GM19397 (cell line): ENCODE data around the gene MRPL52.
"Not testable (repeated sequence)": the region's sequence is repeated elsewhere in the genome, so short reads cannot be mapped to it uniquely, and the experiment has no call there.

Source experiments
- ATAC-seq: cut with Tn5 transposase; IDR thresholded peaks from one replicate; pipeline ENCODE4 v1.9.1; 2021; ENCODE audit warnings: mild to moderate bottlenecking, moderate library complexity; ENCODE audit not compliant: unreplicated experiment

Gene MRPL52

GRCh38 chr14:22837750-22838538 is 8.3 kb downstream of the MRPL52 start:
- ATAC-seq = no peak

GRCh38 chr14:22838631-22839041 is 8.9 kb downstream of the MRPL52 start:
- ATAC-seq = no peak

- ATAC-seq = no peak
Measured at GRCh38 chr14:22839159-22839779, 9.6 kb downstream of the MRPL52 start.

- ATAC-seq = no peak
Measured at GRCh38 chr14:22841311-22841710, 11.6 kb downstream of the MRPL52 start.

- no peak for ATAC-seq
Measured at GRCh38 chr14:22841769-22842168, 12.1 kb downstream of the MRPL52 start.

GRCh38 chr14:22842211-22843122 is 12.8 kb downstream of the MRPL52 start:
- no peak for ATAC-seq

GRCh38 chr14:22843123-22843925 is 13.6 kb downstream of the MRPL52 start:
- ATAC-seq = no peak

- no peak for ATAC-seq
Measured at GRCh38 chr14:22844221-22845102, 14.8 kb downstream of the MRPL52 start.

- ATAC-seq = no peak
Measured at GRCh38 chr14:22845103-22845394, 15.4 kb downstream of the MRPL52 start.

GRCh38 chr14:22845821-22846625 is 16.3 kb downstream of the MRPL52 start:
- ATAC-seq = no peak

- ATAC-seq = no peak
Measured at GRCh38 chr14:22846811-22847307, 17.2 kb downstream of the MRPL52 start.

GRCh38 chr14:22847661-22848341 is 18.1 kb downstream of the MRPL52 start:
- ATAC-seq = no peak

- ATAC-seq = no peak
Measured at GRCh38 chr14:22848351-22849164, 18.9 kb downstream of the MRPL52 start.

GRCh38 chr14:22849212-22849819 is 19.6 kb downstream of the MRPL52 start:
- ATAC-seq = no peak

- ATAC-seq = no peak
Measured at GRCh38 chr14:22850944-22851764, 21.5 kb downstream of the MRPL52 start.

- ATAC-seq = not testable (repeated sequence)
Measured at GRCh38 chr14:22852178-22852577, 22.5 kb downstream of the MRPL52 start.
